Stimulated activated CD8-positive, alpha-beta memory T cell treated with anti-CD3 and anti-CD28 coated beads, Interleukin-4, amount 100 ng/mL, for 24 hours (primary cell): ENCODE results near the gene FOXF2.

Experiments used
- DNase-seq: peaks from one replicate; pipeline ENCODE4 v3.0.0-alpha.2; 2020; ENCODE audit warnings: low read depth

FOXF2 gene

GRCh38 chr6:1391800-1392309 is 2.5 kb downstream of the FOXF2 start:
- DNase-seq: no peak

DNA sequence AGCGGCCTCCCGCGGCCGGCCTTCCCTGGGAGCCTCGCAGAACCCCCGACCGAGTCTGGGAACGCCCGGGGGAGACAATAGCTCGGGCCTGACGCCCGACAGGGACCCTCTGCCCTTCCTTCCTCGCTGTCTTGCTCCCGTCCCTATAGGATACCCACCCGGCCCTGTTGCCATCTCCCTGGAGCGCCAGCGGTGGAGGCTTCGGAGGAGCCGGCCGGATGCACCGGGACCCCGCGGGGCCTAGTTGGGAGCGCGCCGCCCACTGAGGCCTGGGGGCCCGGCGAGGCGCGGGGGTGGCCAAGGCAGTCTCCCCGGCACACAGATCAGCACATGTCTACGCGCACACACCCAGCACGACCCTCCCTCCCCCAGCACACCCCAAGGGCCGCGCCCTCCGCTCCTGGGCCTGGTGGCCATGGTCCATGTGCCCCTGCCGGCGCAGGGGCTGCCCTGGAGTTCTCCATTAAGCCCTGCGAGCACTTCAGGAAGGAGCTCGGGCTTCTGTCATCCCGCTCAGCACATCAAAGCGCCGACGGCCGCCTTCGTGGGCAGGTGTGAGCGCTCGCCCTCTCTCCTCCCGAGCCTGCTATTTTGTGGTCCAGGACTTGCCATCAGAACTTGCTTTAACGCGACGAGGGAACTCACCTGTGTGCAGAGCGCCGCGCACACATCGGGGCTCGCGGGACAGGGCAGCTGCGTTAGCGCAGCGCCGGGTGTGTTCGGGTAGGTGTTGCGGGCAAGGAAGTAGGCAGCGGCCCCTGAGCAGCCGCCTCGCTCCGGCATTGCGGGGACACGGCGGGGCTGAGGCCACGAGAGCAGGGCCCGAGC is 3.7 kb downstream of the FOXF2 start:
- DNase-seq: no peak

- DNase-seq: no peak
Measured at GRCh38 chr6:1393641-1394283, 4.4 kb downstream of the FOXF2 start.

- no peak for DNase-seq
Measured at GRCh38 chr6:1394514-1395463, 5.4 kb downstream of the FOXF2 start.

GRCh38 chr6:1395506-1395905 is 6.1 kb downstream of the FOXF2 start:
- no peak for DNase-seq

DNA sequence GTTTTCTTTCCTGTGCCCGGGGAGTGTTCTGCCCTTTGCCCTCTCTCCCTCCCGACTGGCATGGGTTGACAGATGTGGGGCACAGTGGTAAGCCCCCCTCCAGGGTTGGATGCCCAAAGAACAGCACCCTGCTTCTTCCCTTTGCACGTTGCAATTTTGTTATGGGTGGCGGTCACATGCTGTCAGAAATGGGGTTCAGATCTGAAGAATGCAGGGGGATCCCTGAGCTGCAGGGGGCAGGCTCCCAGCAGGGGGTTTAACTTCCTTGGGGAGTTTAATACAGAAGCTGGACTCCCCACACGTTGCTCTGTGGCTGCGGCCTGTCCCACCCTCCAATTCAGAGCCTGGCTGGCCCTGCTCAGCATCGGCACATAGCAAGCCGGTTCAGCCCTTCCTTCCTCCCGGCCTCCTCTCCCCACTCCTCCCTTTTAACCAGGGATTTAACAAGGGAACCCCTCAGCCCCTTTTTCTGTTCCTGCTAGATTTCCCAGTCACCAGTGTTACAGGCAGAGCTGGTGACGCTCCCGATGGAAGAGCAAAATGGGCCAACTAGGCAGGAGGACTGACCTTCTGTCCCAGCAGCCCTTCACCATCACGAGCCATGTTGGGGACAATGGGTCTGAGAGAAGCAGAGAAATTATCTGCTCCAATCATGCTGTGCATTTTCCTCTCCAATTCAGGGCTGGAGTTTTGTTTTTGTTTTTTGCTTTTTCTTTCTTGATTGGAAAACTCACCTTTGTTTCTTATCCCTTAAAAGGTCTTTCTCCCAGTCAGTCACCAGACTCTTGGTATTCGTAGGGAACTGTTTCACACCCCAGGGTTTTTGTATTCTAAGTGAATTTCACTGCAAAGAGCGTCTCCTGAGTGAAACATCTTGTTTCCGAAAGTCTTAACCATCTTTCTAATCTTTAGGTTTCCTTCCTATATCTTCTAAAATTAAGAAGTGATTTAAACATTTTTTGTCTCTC is 6.8 kb downstream of the FOXF2 start:
- no peak for DNase-seq

GRCh38 chr6:1396952-1397868 is 7.8 kb downstream of the FOXF2 start:
- peak; percentile 55 for DNase-seq

DNA sequence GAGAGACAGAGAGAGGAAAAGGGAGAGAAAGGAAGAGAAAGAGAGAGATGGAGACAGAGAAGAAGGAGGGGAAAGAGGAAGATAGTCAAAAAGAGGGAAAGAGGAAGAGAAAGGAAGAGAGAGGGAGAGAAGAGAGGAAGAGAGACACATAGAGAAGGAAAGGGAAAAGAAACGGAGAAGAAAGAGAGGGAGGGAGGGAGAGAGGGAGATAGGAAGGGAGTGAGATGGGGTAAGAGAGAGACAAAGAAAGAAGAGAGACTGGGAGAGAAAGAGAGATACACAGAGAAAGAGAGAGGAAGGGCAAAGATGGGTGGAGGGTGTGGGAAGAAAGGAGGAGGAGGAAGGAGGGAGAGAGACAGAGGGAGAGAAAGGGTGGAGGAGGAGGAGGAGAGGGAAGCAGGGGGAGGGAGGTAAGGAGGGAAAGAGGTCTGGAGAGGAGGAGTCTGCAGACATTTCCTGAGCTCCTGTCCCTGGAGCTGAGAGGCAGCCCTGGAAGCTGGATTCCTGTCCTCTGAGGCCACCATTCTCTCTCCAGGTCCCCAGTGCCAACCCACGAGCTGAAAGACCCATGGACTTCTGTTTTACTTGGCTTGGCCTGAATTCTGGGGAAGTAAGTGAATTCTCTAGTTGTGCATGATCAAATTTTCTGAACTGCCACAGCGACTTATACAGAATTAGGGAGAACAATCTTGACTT is 9.9 kb downstream of the FOXF2 start:
- DNase-seq: no peak

GRCh38 chr6:1400126-1400850 is 10.9 kb downstream of the FOXF2 start:
- no peak for DNase-seq

DNA sequence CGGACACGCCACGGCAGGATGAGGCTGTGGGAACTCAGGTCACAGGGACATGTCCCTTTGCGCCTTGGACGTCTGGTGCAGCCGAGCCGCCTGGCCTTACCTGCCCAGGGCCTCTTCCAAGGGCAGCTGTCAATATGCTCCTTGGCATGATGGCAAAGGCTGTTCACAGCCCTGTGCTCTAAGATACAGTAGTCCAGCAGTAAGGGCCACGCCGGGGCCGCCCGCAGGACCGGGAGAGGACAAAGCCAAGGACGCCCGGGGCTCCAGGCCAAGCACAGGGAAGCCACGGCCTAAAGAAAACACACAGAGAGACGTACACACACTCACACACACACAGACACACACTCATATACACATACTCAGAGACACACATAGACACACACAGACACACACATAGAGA is 13.0 kb downstream of the FOXF2 start:
- DNase-seq: no peak

- no peak for DNase-seq
Measured at GRCh38 chr6:1402868-1403267, 13.5 kb downstream of the FOXF2 start.

DNA sequence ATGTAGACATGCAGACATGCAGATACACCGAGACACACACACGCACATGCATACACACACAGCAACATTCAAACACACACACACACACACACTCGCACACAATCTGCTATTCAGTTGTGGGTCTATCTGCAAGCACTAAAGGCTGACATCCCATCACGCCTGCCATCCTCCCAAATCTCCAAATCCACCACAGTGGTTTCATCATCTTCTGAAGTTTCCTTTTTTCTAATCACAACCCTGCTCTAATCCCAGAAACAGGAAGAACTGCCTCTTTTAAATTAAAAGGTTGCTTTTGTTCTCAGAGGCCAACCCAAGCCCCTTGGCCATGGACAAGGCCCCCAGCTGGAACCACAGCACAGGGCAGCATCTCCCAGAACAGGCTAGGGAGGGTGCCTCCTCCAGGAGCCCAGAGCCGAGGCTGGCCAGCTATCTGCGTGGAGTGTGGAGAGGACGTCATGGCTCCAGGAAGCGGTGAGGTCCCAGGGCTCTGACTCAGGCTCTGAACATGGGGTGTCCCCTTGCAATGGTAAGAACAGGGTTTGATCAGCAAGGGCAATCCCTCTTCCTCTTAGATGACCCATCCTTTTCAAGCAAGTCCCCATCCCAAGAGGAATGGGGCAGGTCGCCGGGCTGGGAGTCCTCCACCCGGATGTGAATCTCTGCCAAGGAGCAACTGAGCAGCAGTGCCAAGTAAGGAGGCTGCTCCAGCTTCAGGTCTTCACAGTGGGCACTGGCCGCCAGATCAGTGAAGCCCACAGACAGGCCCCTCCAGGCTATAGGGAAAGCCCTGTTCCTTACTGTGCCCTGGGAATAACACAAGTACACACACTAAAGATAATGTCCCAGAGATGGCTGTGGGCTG is 14.7 kb downstream of the FOXF2 start:
- no peak for DNase-seq

DNA sequence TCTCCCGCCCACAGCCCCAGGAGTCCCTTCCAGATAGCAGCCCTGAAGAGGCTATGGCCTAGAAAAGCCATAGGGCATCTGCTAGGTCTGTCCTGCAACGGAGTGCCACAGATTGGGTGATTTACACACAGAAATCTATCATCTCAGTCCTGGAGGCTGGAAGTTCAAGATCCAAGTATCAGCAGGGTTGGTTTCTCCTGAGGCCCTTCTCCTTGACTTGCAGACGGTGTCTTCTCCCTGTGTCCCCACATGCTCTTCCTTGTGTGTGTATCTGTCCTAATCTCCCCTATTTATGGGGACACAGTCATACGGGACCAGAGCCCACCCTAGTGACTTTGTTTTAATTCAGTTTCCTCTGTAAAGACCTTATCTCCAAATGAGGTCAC is 15.3 kb downstream of the FOXF2 start:
- no peak for DNase-seq

GRCh38 chr6:1405221-1405620 is 15.8 kb downstream of the FOXF2 start:
- no peak for DNase-seq

- DNase-seq: no peak
Measured at GRCh38 chr6:1406306-1407072, 17.1 kb downstream of the FOXF2 start.

DNA sequence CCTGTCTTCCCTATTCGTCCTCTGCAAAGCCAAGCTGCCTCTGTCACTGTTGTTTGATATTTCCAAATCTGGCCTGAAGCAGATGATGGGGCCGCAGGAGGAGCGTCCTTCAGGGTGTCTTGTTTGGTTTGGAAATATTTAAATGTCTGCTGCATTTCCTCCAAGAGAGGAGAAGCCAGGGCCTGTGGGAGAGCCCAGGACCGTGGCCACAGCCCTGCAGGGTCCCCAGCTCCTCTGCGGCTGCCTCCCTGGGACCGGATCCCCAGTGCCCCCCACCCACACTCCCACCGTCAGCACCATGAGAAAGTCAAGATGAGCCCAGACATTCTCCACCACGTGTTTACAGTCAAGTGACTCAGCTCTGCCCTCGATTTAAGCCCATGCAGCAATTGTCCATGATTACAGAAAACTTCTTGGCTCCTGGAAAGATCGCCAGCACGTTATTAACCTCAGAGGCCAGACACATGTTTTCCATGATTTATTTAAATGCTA is 18.2 kb downstream of the FOXF2 start:
- no peak for DNase-seq
